Hippocampal formation (tissue), 2 donors: Measurements from ENCODE around the gene CREB5.
"Not testable (repeated sequence)": the region's sequence is repeated elsewhere in the genome, so short reads cannot be mapped to it uniquely, and the experiment has no call there.

Experiments used
- DNase-seq, 2 donors: peaks; one replicate each; lab custom pipeline; 2025; lab: John Stamatoyannopoulos, UW

CREB5 gene

DNA sequence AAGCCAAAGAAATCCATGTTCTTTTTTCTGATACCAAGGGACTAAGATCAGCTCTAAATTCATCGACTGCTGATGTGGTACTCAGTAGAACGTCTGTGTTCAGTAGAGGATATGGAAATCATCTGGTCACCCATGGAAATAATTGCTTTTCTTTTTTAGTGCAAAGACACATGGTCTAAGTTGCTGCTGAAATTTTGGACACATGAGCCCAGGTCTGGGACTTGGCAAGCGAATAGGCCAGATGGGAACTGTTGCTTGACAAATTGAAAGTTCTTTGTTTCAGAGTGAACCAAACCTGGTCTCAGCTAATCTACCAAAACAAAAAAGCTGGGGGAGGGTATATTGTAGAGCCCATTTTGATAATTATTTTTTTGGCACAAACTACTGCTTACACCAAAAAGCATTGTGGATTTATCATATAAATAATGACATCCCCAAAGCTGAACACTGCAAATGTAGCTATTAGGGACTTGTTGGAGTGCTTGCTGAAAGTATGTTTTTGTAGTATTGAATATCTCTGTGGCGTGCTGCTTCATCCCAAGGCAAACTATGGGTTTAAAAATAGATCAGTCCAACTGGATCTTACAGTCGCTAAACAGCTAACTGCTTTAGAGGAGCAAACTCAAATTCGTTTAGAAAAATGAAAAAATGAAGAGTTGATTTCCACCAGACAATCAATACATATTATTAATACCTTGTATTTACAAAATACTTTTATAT, 401.1 kb downstream of the CREB5 start:
- DNase-seq, result no peak

DNA sequence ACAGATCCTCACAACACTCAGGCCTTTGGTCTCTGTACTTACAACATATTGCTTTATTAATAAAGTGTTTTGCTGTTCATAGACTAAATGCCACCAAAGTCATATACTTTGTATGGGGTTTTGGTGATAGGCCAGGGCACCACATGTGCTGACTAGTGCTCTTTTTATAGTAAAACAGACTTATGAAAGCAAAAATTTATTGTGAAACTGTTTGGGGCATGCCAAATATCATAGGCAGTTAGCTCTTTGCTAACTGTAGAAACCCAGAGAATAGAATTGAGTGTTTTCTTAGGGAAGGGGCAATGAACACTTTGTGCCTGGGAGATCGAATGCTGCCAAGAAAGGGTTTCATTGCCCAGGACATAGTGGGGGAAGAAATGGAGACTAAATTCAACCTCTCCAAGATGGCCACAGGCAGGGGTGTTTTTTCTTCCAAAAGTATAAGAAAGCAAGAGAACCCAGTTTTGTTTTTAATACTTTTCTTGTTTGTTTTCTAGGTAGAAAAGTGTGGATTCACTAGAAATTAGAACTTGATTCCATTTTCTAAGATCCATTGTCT, 403.1 kb downstream of the CREB5 start:
- no peak for DNase-seq

DNA sequence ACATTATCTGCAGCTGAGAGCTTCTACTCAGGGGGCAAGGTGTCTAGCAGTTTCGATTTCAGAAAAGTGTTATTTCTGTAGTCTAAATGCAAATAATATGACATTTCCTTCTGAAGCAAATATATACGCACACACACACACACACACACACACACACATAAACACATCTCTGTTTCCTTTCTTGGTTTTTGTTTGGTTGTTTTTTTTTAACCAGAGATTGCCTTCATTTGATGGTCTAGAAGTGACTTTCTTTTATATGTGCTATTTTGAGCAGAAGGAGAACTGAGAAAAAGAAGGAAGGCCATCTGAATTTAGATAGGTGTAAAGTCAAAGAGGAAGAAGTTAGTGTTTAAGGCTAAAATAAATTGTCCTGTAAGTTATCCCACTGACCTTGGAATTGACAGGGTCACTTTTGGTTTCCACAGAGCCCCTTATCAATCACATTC, 403.6 kb downstream of the CREB5 start:
- DNase-seq, result no peak

- no peak for DNase-seq
These were observed 406.7 kb downstream of the CREB5 start for GRCh38 chr7:28818996-28819395.

GRCh38 chr7:28823582-28823981, 411.3 kb downstream of the CREB5 start:
- DNase-seq, result no peak

DNA sequence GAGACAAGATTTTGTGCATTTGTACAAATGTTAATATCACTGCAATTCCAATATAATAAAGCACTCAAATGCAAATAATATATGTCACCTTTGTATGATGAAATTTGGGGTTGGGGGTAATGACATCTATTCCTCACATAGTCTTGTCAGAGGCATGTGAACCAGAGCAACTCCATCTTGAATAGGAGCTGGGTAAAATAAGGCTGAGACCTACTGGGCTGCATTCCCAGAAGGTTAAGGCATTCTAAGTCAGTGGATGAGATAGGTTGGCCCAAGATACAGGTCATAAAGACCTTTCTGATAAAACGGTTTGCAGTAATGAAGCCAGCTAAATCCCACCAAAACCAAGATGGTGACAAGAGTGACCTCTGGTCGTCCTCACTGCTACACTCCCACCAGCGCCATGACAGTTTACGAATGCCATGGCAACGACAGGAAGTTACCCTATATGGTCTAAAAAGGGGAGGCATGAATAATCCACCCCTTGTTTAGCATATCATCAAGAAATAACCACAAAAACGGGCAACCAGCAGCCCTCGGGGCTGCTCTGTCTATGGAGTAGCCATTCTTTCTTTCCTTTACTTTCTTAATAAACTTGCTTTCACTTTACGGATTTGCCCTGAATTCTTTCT, 413.6 kb downstream of the CREB5 start:
- not testable (repeated sequence) for DNase-seq

- no peak for DNase-seq
These were observed 418.5 kb downstream of the CREB5 start for GRCh38 chr7:28830846-28831245.

DNA sequence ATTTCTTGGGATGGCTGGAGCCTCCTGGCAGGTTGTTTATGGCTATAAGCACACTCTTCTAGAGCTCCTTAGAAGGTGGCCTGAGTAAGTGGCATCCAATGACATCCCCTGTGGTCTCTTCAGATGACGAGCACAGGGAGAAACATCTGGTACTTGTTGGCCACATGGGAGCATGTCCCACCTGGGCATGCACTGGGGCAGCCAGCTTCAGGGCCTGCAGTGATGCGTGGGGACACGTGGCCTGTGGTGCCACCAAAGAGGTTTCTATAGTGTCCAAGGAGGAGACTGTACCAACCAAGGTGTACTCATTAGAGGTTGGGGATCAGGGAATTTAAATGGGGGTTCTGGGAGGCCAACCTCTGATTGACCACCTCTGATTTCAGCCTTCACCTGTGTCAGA, 420.4 kb downstream of the CREB5 start:
- no peak for DNase-seq

GRCh38 chr7:28835800-28836199, 423.5 kb downstream of the CREB5 start:
- no peak for DNase-seq

GRCh38 chr7:28836716-28837115, 424.4 kb downstream of the CREB5 start:
- no peak for DNase-seq

- DNase-seq, result no peak
These were observed 424.9 kb downstream of the CREB5 start for GRCh38 chr7:28837216-28837615.

GRCh38 chr7:28840592-28840995, 428.3 kb downstream of the CREB5 start:
- no peak for DNase-seq

DNA sequence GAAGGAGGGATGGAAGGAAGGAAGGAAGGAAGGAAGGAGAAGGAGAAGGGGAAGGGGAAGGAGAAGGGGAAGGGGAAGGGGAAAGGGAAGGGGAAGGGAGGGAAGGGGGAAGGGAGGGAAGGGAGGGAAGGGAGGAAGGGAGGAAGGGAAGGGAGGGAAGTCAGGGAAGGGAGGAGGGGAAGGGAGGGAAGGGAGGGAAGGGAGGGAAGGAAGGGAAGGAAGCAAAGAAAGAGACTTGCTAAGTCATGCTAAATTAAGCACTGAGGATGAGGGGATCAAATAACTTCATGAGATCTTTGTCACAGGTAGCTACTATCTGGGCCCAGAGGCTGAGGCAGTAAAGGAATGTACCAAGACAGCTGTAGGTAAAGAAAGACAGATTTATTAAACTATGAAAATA, 429.4 kb downstream of the CREB5 start:
- no peak for DNase-seq

DNA sequence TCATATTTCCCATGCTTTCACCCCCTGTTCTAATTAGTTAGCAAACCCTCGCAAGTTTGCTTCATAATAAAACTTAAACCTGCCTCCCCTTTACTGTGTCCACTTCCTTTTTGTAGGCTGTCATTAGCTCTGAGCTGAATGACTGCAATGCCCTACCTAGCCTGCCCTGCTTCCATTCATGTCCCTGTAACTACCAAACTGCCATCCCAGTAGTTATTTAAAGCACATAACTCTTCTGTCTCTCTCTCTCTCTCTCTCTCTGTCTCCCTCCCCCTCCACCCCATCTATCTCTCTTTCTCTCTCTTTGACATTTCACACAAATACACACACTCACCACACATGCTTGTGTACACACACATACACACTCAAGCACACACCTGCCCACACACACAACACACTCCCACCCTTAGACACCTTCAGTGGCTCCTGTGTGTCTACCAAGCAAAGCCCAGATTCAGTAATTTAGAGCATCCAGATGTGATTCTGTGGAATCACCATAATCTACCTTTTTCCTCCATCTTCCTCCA, 430.5 kb downstream of the CREB5 start:
- DNase-seq, result no peak

GRCh38 chr7:28845106-28845505, 432.8 kb downstream of the CREB5 start:
- DNase-seq, result no peak

- no peak for DNase-seq
These were observed 434.9 kb downstream of the CREB5 start for GRCh38 chr7:28847176-28847575.

DNA sequence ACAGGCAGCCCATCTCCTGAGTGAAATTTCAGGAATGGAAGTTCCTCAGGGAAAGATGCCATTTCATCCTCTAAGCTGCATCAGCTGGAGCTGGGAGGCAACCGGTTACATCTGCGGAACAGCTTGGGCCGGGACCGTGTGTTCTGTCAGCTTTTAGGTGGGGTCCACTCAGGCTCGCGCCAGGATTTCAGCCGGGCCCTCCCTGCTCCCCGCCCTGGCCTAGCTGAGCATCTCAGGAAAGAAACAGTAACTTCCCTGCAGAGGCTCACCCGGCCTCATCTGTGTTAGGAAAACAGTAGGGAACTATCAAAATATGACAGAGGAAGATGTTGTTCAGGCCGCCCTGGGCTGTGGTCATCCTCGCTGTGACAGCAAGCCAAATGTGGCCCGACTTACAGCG, 435.4 kb downstream of the CREB5 start:
- DNase-seq, result no peak

DNA sequence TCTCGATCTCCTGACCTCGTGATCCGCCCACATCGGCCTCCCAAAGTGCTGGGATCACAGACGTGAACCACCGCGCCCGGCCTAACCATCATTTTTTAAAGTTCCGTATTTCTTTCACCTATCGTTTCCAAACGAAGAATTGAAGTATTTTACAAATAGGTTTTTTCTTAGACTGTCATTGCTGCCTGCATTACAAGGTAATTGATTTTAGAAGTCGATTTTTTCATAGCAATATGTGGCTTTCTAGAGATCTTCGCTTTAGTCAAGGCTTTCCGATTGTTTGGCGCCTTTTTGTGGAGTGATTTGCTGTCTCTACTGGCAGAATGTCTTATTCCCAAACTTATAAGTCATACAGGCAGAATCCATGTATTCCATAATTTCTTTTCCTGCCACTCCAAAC, 436.6 kb downstream of the CREB5 start:
- no peak for DNase-seq

GRCh38 chr7:28850699-28851098, 438.4 kb downstream of the CREB5 start:
- DNase-seq, result no peak

- DNase-seq, result no peak
These were observed 440.8 kb downstream of the CREB5 start for GRCh38 chr7:28853150-28853549.

- peak; percentile 72 to 76 for DNase-seq
These were observed 441.8 kb downstream of the CREB5 start for GRCh38 chr7:28853834-28854749.

- DNase-seq, result no peak
These were observed 442.4 kb downstream of the CREB5 start for GRCh38 chr7:28854750-28855074.
